ENCODE results near the gene APBA2. TPM values are rescaled to one million over a fixed set of nuclear protein-coding genes. Genes with fewer than 3 reads are reported as not detected.

Gene APBA2
- total and polyA plus RNA-seq, 12 donors, result 0.16 to 0.85 (median 0.46) TPM

- WGBS, 2 donors, result 44 to 47% methylated on average over 3 of the region's 3 CpGs
- intact Hi-C loops (cut with DNase I), result loop anchor here in 1 of 10 donors (5.0 kb wide), 1 partner anchor 221 kb away; no protein-coding TSS in a partner anchor
Measured at GRCh38 chr15:28881170-28881569, 4.6 kb upstream of the APBA2 start.

GRCh38 chr15:28881600-28881999 lies 4.2 kb upstream of the APBA2 start:
- Histone ChIP-seq H3K4me1 (peaks cover 0 to 10% (median 5%) of the 10 kb centered on the region in 9 donors), H3K9me3 (no peaks in the 10 kb centered on the region), H3K27ac (no peak overlapping the region), H3K36me3 (no peaks in the 10 kb centered on the region), H3K4me3 (no peak overlapping the region), H3K27me3 (peaks cover 9 to 30% (median 24%) of the 10 kb centered on the region in 7 donors)
- DNase-seq (no peak), ATAC-seq (no peak)
- 93 to 96% methylated on average over 1 of the region's 1 CpG for WGBS, 2 donors
- no peak for TF ChIP-seq CTCF (IDR thresholded peaks at IDR 0.05)
- intact Hi-C loops (cut with DNase I), result loop anchor here in 1 of 10 donors (5.0 kb wide), 1 partner anchor 221 kb away; no protein-coding TSS in a partner anchor

More at GRCh38 chr15:28881170-28881569, 4.6 kb upstream of the APBA2 start:
- Histone ChIP-seq H3K9me3 (no peaks in the 10 kb centered on the region), H3K27me3 (peaks cover 5 to 26% (median 20%) of the 10 kb centered on the region in 7 donors), H3K4me3 (no peak overlapping the region), H3K27ac (no peak overlapping the region), H3K36me3 (no peaks in the 10 kb centered on the region), H3K4me1 (peaks cover 0 to 7% (median 5%) of the 10 kb centered on the region in 9 donors)
- ATAC-seq (peak in 1 of 8 donors; percentile 24), DNase-seq (no peak)
- no peak for TF ChIP-seq CTCF (IDR thresholded peaks at IDR 0.05)

- peaks cover 0 to 13% (median 5%) of the 10 kb centered on the region in 9 donors for H3K4me1 ChIP-seq
- intact Hi-C loops (cut with DNase I), result loop anchor here in 1 of 10 donors (5.0 kb wide), 1 partner anchor 218 kb away; no protein-coding TSS in a partner anchor
- H3K27ac ChIP-seq, result no peak overlapping the region
- no peak for TF ChIP-seq CTCF (IDR thresholded peaks at IDR 0.05)
- no peaks in the 10 kb centered on the region for H3K36me3 ChIP-seq
- no peak overlapping the region for H3K4me3 ChIP-seq
- H3K27me3 ChIP-seq, result peaks cover 17 to 46% (median 38%) of the 10 kb centered on the region in 7 donors
- WGBS, 2 donors, result 91 to 92% methylated on average over 11 of the region's 11 CpGs
- DNase-seq (no peak), ATAC-seq (no peak)
- H3K9me3 ChIP-seq, result no peaks in the 10 kb centered on the region
Measured at GRCh38 chr15:28884151-28884940, 1.4 kb upstream of the APBA2 start.

- ATAC-seq, result peak in 2 of 8 donors; percentile 20 to 21
- Histone ChIP-seq H3K27ac (peak overlapping the region in 1 of 10 donors; percentile 36), H3K4me1 (peaks cover 0 to 13% (median 5%) of the 10 kb centered on the region in 9 donors), H3K4me3 (peak overlapping the region; percentile 28 to 52 (median 42)), H3K27me3 (peaks cover 17 to 46% (median 38%) of the 10 kb centered on the region in 7 donors), H3K36me3 (no peaks in the 10 kb centered on the region), H3K9me3 (no peaks in the 10 kb centered on the region)
- no peak for DNase-seq
- no peak for TF ChIP-seq CTCF (IDR thresholded peaks at IDR 0.05)
- intact Hi-C loops (cut with DNase I), result no loop called here
- WGBS, 2 donors, result 24 to 25% methylated on average over 30 to 31 of the region's 31 CpGs
Measured at GRCh38 chr15:28885128-28885629, 595 bp upstream of the APBA2 start.

Measured in heart right ventricle (tissue), 16 donors.